LHCN-M2 (cell line): ENCODE measurements around the gene EFHC2. TPM values are rescaled to one million over a fixed set of nuclear protein-coding genes. Genes with fewer than 3 reads are reported as not detected.
"Not testable (repeated sequence)": the region's sequence is repeated elsewhere in the genome, so short reads cannot be mapped to it uniquely, and the experiment has no call there.

ENCODE experiments used
- DNase-seq: peaks from one replicate; pipeline ENCODE4 v3.0.0-alpha.2; 2012; ENCODE audit warnings: low read depth
- total RNA-seq: library from RNA; depleted of rRNA; stranded (reverse); fragments of >200 nt; gene quantifications from 2 replicates; pipeline ENCODE4 v1.2.3, GENCODE V29; 2014

Gene EFHC2
- total RNA-seq, 1 experiment from 2014 or later: 0.17 TPM

DNA sequence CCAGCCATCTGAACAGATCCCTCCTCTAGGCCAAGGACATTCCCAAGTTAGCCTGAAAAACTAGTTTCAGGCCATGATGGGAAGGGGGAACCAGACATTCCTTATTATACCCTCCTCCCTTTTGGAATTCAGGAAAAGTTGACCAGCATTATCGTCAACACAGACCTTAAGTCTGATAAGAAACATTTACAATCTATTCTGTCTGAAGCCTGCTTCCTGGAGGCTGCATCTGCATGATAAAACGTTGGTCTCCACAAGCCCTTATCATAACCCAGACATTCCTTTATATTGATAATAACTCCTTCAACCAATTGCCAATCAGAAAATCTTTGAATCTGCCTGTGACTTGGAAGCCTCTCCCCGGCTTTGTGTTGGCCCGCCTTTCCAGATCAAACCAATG, 44.3 kb downstream of the EFHC2 start:
- no peak for DNase-seq

DNA sequence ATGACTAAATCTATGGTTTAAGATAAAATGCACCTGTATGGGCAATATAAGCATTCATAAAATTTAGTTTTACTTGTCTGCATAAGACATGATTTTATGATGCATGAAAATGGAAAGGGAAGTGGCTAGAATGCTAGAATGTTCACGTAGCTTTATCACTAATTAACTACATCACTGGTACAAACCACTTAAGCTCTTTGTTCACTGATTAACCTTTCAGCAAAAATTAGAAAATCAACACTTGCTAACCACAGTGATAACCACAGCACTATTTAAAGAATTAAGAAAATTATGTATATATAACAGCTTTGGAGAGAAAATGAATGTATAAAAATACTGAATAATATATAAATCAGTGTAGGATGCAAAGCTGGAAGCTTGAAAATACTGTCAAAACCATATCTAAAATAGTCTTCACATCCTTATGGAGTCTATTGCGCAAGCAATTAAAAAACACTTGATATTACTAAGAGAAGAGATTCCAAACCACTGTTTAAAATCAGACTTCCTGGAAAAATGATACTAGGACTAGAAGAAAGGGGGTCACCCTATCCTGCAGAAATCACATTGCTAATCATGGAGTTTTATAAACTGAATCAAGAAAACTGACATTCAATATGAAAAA, 51.9 kb downstream of the EFHC2 start:
- no peak for DNase-seq

DNA sequence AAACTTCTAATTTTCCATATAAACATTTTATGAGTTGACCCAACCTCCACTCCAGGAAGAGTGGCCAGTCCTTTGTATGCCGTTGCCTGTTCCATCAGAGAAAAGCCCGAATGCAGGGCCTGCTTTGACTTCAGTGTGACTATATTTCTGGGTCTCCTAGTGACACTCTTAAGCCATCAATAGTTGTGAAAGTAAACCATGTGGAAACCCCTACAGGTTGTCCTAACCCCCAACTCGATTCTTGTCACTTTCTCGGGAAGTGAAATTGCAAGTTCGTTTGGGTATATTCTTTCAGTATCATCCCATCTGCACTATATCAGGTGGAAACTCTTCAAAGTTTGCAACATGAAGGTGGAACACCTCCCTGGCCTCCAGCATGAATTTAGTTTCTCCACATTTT, 52.8 kb downstream of the EFHC2 start:
- no peak for DNase-seq

DNA sequence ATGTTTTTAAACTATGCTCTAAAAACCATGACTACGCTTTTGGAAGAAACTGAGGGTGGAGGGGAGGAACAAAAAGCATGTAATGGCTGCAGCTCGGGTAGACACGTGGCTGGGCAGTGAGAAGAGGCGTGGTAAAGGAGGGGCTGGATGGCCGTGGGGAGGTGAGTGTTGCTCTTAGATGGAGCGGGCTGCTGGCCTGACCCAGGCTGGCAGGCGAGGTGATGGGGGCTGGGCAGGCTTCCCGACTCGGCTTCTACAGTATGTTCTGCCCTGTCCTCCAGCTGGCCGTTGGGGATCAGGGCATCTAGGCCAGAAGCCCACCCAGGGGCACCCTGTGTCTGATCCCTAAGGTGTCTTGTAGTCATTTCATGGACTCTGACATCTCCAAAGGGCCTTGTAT, 60.7 kb downstream of the EFHC2 start:
- no peak for DNase-seq

DNA sequence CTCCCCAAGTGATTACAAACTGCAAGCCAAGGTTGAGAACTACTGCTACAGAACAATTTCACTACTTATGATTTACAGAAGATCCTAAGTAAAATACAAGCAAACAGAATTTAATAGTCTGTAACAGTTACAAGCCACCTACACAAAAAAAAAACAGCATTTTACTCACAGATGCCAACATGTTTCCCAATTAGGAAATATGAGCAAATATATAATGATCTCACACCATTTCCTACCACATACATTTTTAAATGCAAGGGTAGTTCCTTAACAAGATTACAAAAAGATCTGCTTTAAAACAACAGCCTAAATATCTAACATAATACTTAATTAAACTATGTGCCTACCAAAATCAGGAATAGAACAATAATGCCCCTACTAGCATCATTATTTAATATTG, 63.4 kb downstream of the EFHC2 start:
- DNase-seq: no peak

DNA sequence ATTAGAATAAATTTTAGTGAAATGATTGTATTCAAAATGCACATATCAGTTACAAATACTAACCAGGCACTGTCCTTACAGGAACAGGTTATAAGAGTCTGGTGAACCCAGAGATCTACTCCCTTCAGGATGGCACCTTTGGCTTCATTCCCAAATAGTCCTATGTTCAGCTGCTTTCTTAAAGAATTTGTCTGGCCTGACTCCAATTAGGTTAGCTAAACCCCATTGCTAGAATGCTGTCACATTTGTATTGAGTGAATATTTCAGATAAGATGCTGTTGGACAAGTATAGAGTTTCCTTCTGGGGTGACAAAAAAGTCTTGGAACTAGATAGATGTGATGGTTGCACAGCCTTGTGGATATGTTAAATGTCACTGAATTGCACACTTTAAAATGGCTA, 69.4 kb downstream of the EFHC2 start:
- DNase-seq: peak; percentile 17

DNA sequence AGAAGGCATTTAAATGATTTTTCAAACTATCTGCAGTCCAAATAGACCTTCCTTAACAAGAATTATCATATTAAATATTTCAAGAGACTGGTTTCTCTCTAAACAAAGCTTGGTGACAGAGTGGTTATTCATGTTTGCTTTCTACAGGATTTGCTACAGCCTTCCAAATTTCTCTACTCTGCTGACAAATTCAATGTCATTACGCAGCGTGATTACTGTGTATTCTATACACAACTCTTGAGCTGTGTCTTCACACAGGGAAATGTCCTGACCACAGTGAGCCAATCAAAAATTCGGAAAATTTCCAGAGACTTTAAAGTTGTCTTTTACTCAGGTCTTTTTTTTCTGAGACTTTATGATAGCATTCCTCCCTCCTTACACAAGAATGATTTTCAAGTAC, 75.6 kb downstream of the EFHC2 start:
- no peak for DNase-seq

DNA sequence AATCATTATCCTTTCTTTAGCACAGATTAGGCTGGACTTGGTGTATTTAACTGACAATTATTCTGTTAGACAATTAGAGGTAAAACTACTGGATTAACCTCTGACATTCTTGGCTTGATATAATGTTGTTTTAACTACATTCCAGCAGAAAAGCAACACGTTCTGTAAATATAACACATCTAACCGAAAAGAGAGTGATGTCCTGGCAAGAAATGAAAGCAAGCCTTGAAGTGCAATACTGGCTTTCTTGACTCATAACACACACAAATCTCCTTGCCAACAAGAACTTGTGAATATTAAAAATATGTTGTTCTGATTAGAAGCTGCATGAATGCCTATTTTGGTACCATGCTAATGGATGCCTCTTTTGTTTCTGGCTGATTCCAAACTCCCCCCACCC, 76.4 kb downstream of the EFHC2 start:
- DNase-seq: no peak

DNA sequence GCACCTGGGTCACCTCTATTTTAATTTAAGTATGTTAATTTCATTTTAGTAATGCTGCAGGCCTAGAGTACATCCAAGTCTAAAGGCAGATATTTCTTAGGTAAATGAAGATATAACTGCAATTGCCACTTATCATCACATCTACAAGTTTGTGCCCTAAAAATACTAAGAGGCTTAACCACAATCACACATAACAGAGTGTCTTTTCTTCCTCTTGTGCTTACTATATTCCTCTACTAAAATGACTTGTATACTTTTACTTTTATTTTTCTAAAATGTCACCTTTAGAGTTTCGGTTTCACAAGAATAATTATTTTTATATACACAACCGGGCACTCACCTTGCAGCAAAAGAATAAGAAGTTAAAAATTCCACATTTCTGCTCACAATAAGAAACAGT, 77.9 kb downstream of the EFHC2 start:
- DNase-seq: no peak

DNA sequence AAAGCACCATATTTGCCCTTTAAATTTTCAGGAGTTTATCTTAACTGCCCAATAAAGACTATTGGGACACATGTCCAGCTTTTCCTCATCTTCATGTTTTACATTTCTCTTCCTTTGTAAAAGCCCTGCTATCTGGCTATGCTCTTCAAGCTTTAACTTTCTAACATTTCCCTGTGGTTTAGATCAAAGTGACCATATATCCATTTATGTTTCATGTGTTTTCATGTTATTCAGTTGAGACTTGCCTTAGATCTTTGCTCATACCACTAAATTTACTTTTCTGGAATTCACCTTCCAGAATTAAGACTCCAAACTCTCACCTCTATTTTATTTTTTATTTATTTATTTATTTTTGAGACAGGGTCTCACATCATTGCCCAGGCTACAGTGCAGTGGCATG, 78.5 kb downstream of the EFHC2 start:
- DNase-seq: no peak

DNA sequence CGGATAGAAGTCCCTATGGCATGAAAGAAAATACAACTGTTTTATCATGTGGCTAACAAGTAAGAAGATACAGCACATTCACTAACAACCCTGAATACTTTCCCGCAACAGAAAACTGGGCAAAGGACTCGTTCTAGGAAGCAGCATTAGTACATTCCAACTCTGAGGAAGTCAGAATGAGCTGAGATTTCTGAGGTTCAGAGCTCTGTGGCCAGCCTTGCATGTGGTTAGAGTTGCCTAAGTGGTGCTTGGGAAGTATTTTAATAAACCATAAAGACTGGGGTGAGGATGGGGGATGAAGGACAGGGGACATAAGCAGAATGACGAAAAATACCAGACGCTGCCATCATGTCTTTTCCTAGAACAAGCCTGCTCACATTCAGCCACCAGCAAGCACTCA, 82.2 kb downstream of the EFHC2 start:
- peak; percentile 2 for DNase-seq

DNA sequence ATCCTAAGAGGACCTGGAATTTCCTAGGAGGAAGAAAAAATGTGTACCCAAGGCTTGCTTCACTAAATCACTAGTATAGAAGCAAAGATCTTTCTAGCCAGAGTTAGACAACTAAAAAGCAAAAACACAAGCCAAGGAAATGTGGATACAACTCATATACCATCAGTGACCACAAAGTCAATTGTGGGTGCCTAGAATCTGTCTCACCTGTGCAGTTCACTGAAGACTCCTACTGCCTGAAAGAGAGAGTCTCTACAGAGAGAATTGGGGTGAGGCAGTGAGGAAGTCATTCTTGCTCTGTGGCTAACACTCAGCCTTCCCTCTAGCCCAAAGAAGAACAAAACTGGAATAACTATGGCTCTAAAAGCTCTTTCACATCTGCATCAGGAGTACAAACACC, 82.9 kb downstream of the EFHC2 start:
- no peak for DNase-seq

DNA sequence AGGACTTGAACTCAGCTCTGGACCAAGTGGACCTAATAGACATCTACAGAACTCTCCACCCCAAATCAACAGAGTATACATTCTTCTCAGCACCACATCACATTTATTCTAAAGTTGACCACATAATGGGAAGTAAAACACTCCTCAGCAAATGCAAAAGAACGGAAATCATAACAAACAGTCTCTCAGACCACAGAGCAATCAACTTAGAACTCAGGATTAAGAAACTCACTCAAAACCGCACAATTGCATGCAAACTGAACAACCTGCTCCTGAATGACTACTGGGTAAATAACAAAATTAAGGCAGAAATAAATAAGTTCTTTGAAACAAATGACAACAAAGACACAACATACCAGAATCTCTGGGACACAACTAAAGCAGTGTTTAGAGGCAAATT, 87.7 kb downstream of the EFHC2 start:
- DNase-seq: not testable (repeated sequence)

DNA sequence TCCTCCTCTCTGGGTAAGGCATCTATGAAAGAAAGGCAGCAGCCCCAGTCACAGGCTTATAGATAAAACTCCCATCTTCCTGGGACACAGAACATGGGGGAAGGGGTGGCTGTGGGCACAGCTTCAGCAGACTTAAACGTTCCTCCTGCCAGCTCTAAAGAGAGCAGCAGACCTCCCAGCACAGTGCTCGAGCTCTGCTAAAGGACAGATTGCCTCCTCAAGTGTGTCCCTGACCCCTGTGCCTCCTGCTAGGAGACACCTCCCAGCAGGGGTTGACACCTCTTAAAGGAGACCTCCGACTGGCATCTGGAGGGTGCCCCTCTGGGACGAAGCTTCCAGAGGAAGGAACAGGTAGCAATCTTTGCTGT, 89.9 kb downstream of the EFHC2 start:
- no peak for DNase-seq

DNA sequence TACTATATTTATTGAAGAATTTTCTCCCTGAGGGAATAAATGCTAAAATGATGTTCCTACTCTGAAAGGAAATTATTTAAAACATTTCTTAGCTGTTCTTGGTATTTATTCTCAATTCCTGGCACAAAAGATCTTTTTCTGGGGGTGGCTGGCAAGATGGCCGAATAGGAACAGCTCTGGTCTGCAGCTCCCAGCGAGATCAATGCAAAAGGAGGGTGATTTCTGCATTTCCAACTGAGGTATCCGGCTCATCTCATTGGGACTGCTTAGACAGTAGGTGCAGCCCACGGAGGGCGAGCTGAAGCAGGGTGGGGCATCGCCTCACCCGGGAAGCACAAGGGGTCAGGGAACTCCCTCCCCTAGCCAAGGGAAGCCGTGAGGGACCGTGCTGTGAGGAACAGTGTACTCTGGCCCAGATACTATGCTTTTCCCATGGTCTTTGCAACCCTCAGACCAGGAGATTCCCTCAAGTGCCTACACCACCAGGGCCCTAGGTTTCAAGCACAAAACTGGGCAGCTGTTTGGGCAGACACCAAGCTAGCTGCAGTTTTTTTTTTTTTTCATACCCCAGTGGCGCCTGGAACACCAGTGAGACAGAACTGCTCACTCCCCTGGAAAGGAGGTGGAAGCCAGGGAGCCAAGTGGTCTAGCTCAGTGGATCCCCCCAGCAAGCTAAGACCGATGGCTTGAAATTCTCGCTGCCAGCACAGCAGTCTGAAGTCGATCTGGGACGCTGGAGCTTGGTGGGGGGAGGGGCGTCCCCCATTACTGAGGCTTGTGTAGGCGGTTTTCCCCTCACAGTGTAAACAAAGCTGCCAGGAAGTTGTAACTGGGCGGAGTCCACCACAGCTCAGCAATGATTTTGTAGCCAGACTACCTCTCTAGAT, 90.5 kb downstream of the EFHC2 start:
- peak; percentile 50 for DNase-seq

DNA sequence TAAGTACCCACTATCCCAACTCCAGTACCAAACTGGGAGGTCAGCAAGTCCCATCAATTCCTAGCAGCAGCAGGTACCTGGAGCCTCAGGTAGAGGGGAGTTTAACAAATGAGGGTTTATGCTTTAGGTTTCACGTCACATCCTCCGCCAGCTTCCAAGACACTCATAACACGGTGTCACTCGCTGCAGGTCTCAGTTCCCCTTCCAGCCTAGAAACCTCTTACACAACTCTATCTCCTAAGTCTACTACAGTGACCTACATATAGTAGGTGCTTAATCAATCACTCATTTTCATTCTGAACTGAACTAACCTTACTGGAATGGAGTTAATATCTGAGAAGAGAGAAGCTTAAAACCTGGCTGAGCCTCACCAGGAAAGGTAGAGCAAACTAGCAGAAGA, 96.0 kb downstream of the EFHC2 start:
- no peak for DNase-seq

DNA sequence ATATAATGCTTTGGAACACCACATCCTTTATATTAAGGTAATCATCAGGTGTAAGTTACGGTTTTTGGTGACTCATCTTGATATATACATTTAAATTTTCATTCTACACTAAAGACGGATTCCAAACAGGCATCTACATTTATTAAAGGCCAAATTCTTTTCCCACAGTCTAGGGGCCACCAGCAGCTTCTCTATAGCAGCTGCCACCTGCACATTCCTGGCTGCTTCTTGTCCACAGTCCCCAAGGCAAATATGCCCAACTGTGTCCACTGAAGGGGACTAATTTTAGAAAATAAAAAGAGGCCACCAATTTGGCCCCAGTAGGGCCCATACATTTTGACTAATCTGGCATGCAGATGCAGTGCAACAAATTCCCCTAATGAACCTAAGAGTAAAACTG, 96.6 kb downstream of the EFHC2 start:
- DNase-seq: no peak

DNA sequence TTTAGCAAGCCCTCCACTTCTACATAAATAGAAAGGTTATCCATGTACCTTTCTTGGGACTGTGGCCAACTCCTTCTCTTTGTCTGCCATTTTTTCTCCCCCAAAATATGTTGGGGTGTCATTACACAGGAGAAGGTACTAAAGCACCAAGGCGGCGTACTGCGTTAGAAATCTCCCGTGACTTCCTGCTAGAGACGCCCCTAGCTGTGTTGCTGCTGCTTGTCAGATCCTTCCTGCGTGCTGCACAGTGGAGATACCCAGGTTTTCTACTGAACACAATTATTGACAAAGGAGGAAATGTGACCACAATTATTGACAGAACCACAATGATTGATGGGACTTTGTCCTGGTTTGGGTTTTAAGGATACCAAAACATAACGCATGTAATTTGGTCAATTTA, 97.7 kb downstream of the EFHC2 start:
- no peak for DNase-seq

DNA sequence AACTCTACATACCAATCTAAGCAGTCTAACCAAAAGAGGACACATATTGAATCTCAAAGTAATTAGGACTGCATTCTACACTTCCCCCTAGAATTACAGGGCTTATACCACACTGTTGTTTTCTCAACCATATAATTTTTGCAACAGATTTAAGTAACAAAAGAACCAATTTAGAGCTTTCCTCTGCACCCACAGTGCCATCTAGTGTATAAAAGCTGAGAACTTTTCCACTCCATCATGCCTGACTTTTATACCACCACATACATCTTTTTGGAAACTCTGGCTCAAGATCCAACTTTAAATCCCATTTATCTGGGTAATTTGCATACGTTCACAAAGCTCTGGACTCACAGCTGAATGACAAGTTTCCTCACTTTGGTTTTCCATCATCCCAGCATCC, 99.5 kb downstream of the EFHC2 start:
- DNase-seq: peak; percentile 49

DNA sequence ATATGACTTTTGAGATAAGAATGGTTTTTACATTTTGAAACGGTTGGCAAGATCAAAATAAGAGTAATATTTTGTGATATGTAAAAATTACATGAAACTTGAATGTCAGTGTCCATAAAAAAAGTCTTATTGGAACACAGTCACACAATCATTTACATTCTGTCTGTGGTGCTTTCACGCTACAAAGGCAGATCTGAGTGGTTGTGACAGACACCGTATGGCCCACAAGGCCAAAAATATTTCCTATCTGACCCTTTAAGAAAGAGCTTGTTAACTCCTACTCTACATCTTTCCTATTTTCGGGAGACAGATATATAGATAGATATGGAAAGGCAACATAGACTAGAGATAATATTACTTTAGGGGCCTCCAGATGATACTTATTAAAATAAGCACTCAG, 101.9 kb downstream of the EFHC2 start:
- no peak for DNase-seq

DNA sequence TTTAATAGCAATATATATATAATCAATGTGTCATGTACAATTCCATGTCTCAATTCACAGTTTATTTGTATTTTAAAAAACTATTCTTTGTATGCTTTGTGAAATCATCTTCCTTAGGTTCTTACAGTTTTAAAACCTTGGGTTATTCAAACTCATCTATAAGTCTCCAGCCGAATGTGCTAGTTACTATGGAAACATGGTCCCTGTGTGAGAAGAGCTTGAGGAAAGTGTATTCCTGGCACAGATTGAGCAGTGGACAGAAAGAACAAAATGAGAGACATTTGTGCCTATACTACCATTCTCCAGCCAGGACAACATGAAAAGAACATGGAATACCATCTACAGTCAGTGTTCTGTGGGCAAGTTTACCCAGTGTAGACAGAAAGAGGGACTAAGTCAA, 103.4 kb downstream of the EFHC2 start:
- no peak for DNase-seq

DNA sequence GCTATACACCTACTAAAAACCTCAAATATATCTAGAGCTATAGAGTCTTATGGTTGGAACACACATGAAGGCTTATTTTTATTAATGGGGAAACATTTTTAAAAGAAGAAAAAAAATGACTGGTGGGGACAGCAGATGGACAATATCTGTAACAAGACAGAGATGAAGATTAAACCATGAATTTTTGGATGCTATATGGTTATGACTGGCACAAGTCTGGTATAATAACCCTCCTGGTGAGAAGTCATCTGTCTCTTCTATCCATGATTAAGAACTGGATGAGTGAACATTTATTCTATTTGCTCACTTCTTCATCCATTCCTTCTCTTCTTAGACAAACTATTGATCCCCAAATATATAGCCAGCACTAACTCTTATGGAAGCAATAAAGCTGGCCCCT, 104.4 kb downstream of the EFHC2 start:
- no peak for DNase-seq

DNA sequence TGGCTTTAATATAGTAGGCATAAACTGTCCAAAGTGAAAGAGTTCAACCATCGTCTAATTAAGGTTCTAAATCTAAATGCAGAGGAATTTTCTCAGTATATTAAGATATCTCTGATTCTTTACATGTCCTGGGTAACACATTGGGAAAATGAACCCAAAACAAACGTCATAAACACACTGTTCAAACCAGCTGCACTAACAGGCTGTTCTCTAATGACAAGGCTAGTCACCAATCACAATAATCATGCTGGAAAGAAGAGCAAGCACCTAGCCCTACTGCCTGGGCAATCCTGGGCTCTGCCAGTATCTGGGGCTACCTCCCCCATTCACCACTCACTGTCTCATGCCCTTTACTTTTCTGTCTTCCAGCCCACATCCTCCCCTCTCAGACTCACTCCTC, 107.9 kb downstream of the EFHC2 start:
- DNase-seq: no peak

DNA sequence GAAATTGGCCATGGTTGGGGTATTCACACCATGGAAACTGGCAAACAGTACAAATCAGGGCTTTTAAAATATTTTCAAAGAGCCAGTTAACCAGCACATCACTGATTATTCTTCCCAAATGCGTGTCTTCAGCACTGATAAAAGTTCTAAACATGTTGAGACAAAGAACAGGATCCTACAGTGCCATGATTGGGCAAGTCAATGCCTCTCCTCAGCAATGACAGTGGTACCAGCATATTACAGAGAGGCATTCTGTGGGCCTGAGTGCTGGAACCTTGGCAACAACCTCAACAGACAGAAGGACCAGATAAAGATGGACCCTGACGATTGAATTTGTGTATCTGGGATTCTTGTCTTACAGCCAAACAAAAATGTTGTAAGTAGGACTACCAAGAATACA, 108.9 kb downstream of the EFHC2 start:
- DNase-seq: no peak
